AG09309 (cell line): Measurements from ENCODE around the gene MIPOL1.
"Not testable (repeated sequence)": the region's sequence is repeated elsewhere in the genome, so short reads cannot be mapped to it uniquely, and the experiment has no call there.

Source experiments
- DNase-seq: peaks from one replicate; pipeline ENCODE4 v3.0.0-alpha.2; 2010; ENCODE audit warnings: low read depth
- H3K4me3 ChIP-seq: 2 replicates; pipeline ENCODE4 v1.5.1; 2011; ENCODE audit warnings: mild to moderate bottlenecking, low read depth, low read length, moderate library complexity; ENCODE audit not compliant: control insufficient read depth
- CTCF ChIP-seq: IDR thresholded peaks from 2 replicates; pipeline ENCODE4 v1.5.1; 2011; ENCODE audit warnings: mild to moderate bottlenecking, low read depth, low read length, inconsistent platforms; ENCODE audit not compliant: insufficient read depth, control insufficient read depth; ENCODE audit errors: missing control alignments

MIPOL1 gene

DNA sequence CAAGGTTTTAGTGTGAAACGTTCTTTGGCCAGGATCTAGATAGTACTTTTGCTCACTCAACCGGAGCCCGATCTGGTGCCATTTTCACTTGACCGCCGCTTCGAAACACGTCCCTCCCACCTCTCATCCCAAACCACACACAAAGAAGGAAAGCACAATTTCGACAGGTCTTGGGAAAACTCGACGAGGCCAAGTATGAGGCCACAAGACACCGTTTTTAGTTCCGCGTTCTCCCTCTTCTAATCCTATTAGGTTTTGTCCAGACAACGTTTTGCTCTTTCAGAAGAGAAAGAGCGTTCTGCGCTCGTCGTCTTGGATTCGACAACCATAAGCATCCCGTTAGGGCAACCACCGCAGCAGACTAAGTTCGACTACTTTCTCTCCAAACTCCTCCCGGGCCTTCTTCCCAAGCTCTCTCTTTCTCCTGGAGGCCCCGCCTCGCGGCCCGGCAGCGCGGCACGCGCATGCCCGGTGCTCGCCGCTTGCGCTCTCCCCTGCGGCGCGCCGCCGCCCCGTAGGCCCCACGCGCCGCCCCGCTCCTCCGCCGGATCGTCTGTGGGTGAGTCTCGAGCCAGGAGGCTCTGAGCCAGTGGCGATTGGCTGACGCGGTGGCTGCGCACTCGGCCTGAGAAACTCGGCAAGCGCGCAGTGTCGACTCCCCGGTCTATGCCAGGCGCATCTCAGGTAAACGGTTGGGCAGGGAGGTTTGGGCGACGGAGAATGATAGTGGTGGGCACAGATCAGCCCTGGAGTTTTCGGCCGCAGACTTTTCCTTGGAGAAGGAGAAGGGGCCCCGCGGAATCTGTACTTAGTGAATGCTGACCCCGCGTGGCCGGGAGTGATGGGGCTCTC lies at the start of gene MIPOL1:
MIPOL1 (plus strand) TSS at position 517 of the 852 bp plus-strand sequence. CDS start 49,952 bp downstream, outside the sequence.
- peak; percentile 39 for TF ChIP-seq CTCF
- peak within 1 kb of the TSS; percentile 67 for H3K4me3 ChIP-seq
- DNase-seq, result peak; percentile 46

GRCh38 chr14:37150414-37150813 lies 47.3 kb upstream of the MIPOL1 start:
- H3K4me3 ChIP-seq, result no peak overlapping the region
- TF ChIP-seq CTCF, result peak; percentile 53
- DNase-seq, result peak; percentile 11

GRCh38 chr14:37153005-37153404 lies 44.7 kb upstream of the MIPOL1 start:
- TF ChIP-seq CTCF, result no peak
- H3K4me3 ChIP-seq, result no peak overlapping the region
- no peak for DNase-seq

DNA sequence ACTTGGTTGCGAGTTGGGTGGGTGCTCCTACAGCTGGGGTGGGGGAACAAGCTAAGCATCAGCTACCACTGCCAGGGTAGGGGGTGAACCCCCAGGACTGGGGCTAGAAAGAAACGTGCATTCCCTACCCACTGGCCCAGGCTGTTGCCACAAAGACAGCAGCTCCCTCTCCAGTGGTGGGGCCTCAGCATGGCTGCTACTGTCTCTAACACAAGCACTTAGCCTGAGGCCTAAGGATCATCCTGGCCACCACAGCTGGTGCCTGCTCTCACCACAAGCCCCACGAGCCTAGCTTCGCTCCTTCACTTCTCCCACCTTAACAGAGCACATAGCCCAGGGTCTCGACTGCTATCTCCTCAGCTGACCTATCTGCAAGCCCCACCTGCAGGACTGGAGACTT lies 44.3 kb upstream of the MIPOL1 start:
- no peak for DNase-seq
- H3K4me3 ChIP-seq, result no peak overlapping the region
- no peak for TF ChIP-seq CTCF

DNA sequence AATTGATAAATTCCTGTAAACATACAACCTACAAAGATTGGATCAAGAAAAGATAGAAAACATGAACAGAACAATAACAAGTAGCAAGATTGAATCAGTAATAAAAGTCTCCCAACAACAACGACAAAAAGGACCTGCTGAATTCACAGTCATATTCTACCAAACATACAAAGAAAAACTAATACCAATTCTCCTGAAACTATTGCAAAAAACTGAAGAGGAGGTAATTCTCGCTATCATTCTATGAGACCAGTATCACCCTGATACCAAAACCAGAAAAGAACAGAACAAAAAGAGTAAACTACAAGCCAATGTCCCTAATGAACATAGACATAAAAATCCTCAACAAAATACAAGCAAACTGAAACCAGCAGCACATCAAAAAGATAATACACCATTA lies 39.8 kb upstream of the MIPOL1 start:
- no peak overlapping the region for H3K4me3 ChIP-seq
- no peak for TF ChIP-seq CTCF
- DNase-seq, result no peak

DNA sequence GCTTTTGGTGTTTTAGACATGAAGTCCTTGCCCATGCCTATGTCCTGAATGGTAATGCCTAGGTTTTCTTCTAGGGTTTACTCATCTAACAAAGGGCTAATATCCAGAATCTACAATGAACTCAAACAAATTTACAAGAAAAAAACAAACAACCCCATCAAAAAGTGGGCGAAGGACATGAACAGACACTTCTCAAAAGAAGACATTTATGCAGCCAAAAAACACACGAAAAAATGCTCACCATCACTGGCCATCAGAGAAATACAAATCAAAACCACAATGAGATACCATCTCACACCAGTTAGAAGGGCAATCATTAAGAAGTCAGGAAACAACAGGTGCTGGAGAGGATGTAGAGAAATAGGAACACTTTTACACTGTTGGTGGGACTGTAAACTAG lies 35.4 kb upstream of the MIPOL1 start:
- DNase-seq, result not testable (repeated sequence)

GRCh38 chr14:37165794-37166193 lies 31.9 kb upstream of the MIPOL1 start:
- no peak for TF ChIP-seq CTCF
- no peak overlapping the region for H3K4me3 ChIP-seq
- no peak for DNase-seq

More for the DNA sequence above, 35.4 kb upstream of the MIPOL1 start:
- H3K4me3 ChIP-seq, result not testable (repeated sequence)
